ENCODE results near the gene MTERF2. TPM values are rescaled to one million over a fixed set of nuclear protein-coding genes. Genes with fewer than 3 reads are reported as not detected.
"Not testable (repeated sequence)": the region's sequence is repeated elsewhere in the genome, so short reads cannot be mapped to it uniquely, and the experiment has no call there.

Gene MTERF2
- polyA plus RNA-seq, 4 donors: 4.9 to 20.8 (median 13.5) TPM

GRCh38 chr12:107026806-107027635, 40.1 kb upstream of the MTERF2 start:
- Histone ChIP-seq H3K4me1 (ENCODE audit: control insufficient read depth in 3 of 3, insufficient read depth in 2 of 3, low read depth in 1 of 3, low read length in 2 of 3) (peaks cover 0 to 14% (median 9%) of the 10 kb centered on the region in 3 donors), H3K36me3 (ENCODE audit: control insufficient read depth in 3 of 3, insufficient read depth in 2 of 3, low read depth in 1 of 3, low read length in 3 of 3) (no peaks in the 10 kb centered on the region), H3K27ac (ENCODE audit: low read depth in 1 of 3, low read length in 2 of 3) (peak overlapping the region in 1 of 3 donors; percentile 82), H3K4me3 (ENCODE audit: low read depth in 1 of 3, low read length in 3 of 3) (no peak overlapping the region), H3K9me3 (ENCODE audit: control insufficient read depth in 2 of 2, insufficient read depth in 1 of 2, low read depth in 1 of 2, low read length in 1 of 2) (no peaks in the 10 kb centered on the region), H3K27me3 (ENCODE audit: control insufficient read depth in 3 of 3, insufficient read depth in 3 of 3, low read length in 3 of 3) (no peaks in the 10 kb centered on the region)
- FAIRE-seq (peak; percentile 36), DNase-seq (peak; percentile 60 to 86)
- WGBS, 3 donors: 13 to 38% (median 22%) methylated on average over 4 of the region's 4 CpGs

GRCh38 chr12:107026356-107026755, 39.4 kb upstream of the MTERF2 start:
- not testable (repeated sequence) for H3K4me3 ChIP-seq (ENCODE audit: low read depth in 1 of 3, low read length in 3 of 3); H3K27me3 ChIP-seq (ENCODE audit: control insufficient read depth in 3 of 3, insufficient read depth in 3 of 3, low read length in 3 of 3); H3K36me3 ChIP-seq (ENCODE audit: control insufficient read depth in 3 of 3, insufficient read depth in 2 of 3, low read depth in 1 of 3, low read length in 3 of 3); FAIRE-seq; H3K9me3 ChIP-seq (ENCODE audit: control insufficient read depth in 2 of 2, insufficient read depth in 1 of 2, low read depth in 1 of 2, low read length in 1 of 2); DNase-seq
- Histone ChIP-seq H3K4me1 (ENCODE audit: control insufficient read depth in 3 of 3, insufficient read depth in 2 of 3, low read depth in 1 of 3, low read length in 2 of 3) (peaks cover 0 to 14% (median 9%) of the 10 kb centered on the region in 3 donors), H3K27ac (ENCODE audit: low read depth in 1 of 3, low read length in 2 of 3) (peak overlapping the region; percentile 60 to 82 (median 80))

GRCh38 chr12:107025671-107026070, 38.7 kb upstream of the MTERF2 start:
- Histone ChIP-seq H3K27ac (ENCODE audit: low read depth in 1 of 3, low read length in 2 of 3) (peak overlapping the region in 1 of 3 donors; percentile 41), H3K4me3 (ENCODE audit: low read depth in 1 of 3, low read length in 3 of 3) (no peak overlapping the region), H3K4me1 (ENCODE audit: control insufficient read depth in 3 of 3, insufficient read depth in 2 of 3, low read depth in 1 of 3, low read length in 2 of 3) (peaks cover 0 to 14% (median 7%) of the 10 kb centered on the region in 3 donors), H3K9me3 (ENCODE audit: control insufficient read depth in 2 of 2, insufficient read depth in 1 of 2, low read depth in 1 of 2, low read length in 1 of 2) (no peaks in the 10 kb centered on the region), H3K36me3 (ENCODE audit: control insufficient read depth in 3 of 3, insufficient read depth in 2 of 3, low read depth in 1 of 3, low read length in 3 of 3) (peaks cover 0 to 2% (median 0%) of the 10 kb centered on the region in 3 donors), H3K27me3 (ENCODE audit: control insufficient read depth in 3 of 3, insufficient read depth in 3 of 3, low read length in 3 of 3) (no peaks in the 10 kb centered on the region)
- DNase-seq (no peak), FAIRE-seq (no peak)
- WGBS, 3 donors: 32 to 76% (median 63%) methylated on average over 1 of the region's 1 CpG

GRCh38 chr12:107019546-107019945, 32.6 kb upstream of the MTERF2 start:
- Histone ChIP-seq H3K4me3 (ENCODE audit: low read depth in 1 of 3, low read length in 3 of 3) (no peak overlapping the region), H3K27me3 (ENCODE audit: control insufficient read depth in 3 of 3, insufficient read depth in 3 of 3, low read length in 3 of 3) (no peaks in the 10 kb centered on the region), H3K27ac (ENCODE audit: low read depth in 1 of 3, low read length in 2 of 3) (no peak overlapping the region), H3K4me1 (ENCODE audit: control insufficient read depth in 3 of 3, insufficient read depth in 2 of 3, low read depth in 1 of 3, low read length in 2 of 3) (no peaks in the 10 kb centered on the region), H3K9me3 (ENCODE audit: control insufficient read depth in 2 of 2, insufficient read depth in 1 of 2, low read depth in 1 of 2, low read length in 1 of 2) (no peaks in the 10 kb centered on the region), H3K36me3 (ENCODE audit: control insufficient read depth in 3 of 3, insufficient read depth in 2 of 3, low read depth in 1 of 3, low read length in 3 of 3) (peaks cover 0 to 6% (median 6%) of the 10 kb centered on the region in 3 donors)
- no peak for DNase-seq
- FAIRE-seq: no peak
- WGBS, 3 donors: 91 to 98% (median 94%) methylated on average over 2 of the region's 2 CpGs

GRCh38 chr12:107017042-107017441, 30.1 kb upstream of the MTERF2 start:
- FAIRE-seq (no peak), DNase-seq (no peak)
- Histone ChIP-seq H3K27me3 (ENCODE audit: control insufficient read depth in 3 of 3, insufficient read depth in 3 of 3, low read length in 3 of 3) (no peaks in the 10 kb centered on the region), H3K4me3 (ENCODE audit: low read depth in 1 of 3, low read length in 3 of 3) (no peak overlapping the region), H3K9me3 (ENCODE audit: control insufficient read depth in 2 of 2, insufficient read depth in 1 of 2, low read depth in 1 of 2, low read length in 1 of 2) (no peaks in the 10 kb centered on the region), H3K27ac (ENCODE audit: low read depth in 1 of 3, low read length in 2 of 3) (no peak overlapping the region), H3K4me1 (ENCODE audit: control insufficient read depth in 3 of 3, insufficient read depth in 2 of 3, low read depth in 1 of 3, low read length in 2 of 3) (no peaks in the 10 kb centered on the region), H3K36me3 (ENCODE audit: control insufficient read depth in 3 of 3, insufficient read depth in 2 of 3, low read depth in 1 of 3, low read length in 3 of 3) (peaks cover 0 to 6% (median 6%) of the 10 kb centered on the region in 3 donors)
- 88 to 97% (median 97%) methylated on average over 4 of the region's 4 CpGs for WGBS, 3 donors

GRCh38 chr12:107014055-107014454, 27.1 kb upstream of the MTERF2 start:
- Histone ChIP-seq H3K4me1 (ENCODE audit: control insufficient read depth in 3 of 3, insufficient read depth in 2 of 3, low read depth in 1 of 3, low read length in 2 of 3) (no peaks in the 10 kb centered on the region), H3K9me3 (ENCODE audit: control insufficient read depth in 2 of 2, insufficient read depth in 1 of 2, low read depth in 1 of 2, low read length in 1 of 2) (no peaks in the 10 kb centered on the region), H3K27ac (ENCODE audit: low read depth in 1 of 3, low read length in 2 of 3) (no peak overlapping the region), H3K36me3 (ENCODE audit: control insufficient read depth in 3 of 3, insufficient read depth in 2 of 3, low read depth in 1 of 3, low read length in 3 of 3) (peaks cover 0 to 6% (median 4%) of the 10 kb centered on the region in 3 donors), H3K4me3 (ENCODE audit: low read depth in 1 of 3, low read length in 3 of 3) (no peak overlapping the region), H3K27me3 (ENCODE audit: control insufficient read depth in 3 of 3, insufficient read depth in 3 of 3, low read length in 3 of 3) (no peaks in the 10 kb centered on the region)
- peak; percentile 64 to 94 for DNase-seq
- WGBS, 3 donors: 13 to 63% (median 38%) methylated on average over 3 of the region's 3 CpGs
- FAIRE-seq: no peak

GRCh38 chr12:107012736-107013425, 25.9 kb upstream of the MTERF2 start:
- no peaks in the 10 kb centered on the region for H3K27me3 ChIP-seq (ENCODE audit: control insufficient read depth in 3 of 3, insufficient read depth in 3 of 3, low read length in 3 of 3)
- 95 to 100% (median 96%) methylated on average over 1 of the region's 1 CpG for WGBS, 3 donors
- FAIRE-seq: no peak
- H3K36me3 ChIP-seq (ENCODE audit: control insufficient read depth in 3 of 3, insufficient read depth in 2 of 3, low read depth in 1 of 3, low read length in 3 of 3): peaks cover 0 to 6% (median 4%) of the 10 kb centered on the region in 3 donors
- no peak overlapping the region for H3K4me3 ChIP-seq (ENCODE audit: low read depth in 1 of 3, low read length in 3 of 3)
- DNase-seq: no peak
- no peaks in the 10 kb centered on the region for H3K9me3 ChIP-seq (ENCODE audit: control insufficient read depth in 2 of 2, insufficient read depth in 1 of 2, low read depth in 1 of 2, low read length in 1 of 2)
- H3K4me1 ChIP-seq (ENCODE audit: control insufficient read depth in 3 of 3, insufficient read depth in 2 of 3, low read depth in 1 of 3, low read length in 2 of 3): no peaks in the 10 kb centered on the region
- no peak overlapping the region for H3K27ac ChIP-seq (ENCODE audit: low read depth in 1 of 3, low read length in 2 of 3)

GRCh38 chr12:107011519-107011918, 24.6 kb upstream of the MTERF2 start:
- Histone ChIP-seq H3K27ac (ENCODE audit: low read depth in 1 of 3, low read length in 2 of 3) (no peak overlapping the region), H3K4me1 (ENCODE audit: control insufficient read depth in 3 of 3, insufficient read depth in 2 of 3, low read depth in 1 of 3, low read length in 2 of 3) (no peaks in the 10 kb centered on the region), H3K4me3 (ENCODE audit: low read depth in 1 of 3, low read length in 3 of 3) (no peak overlapping the region), H3K36me3 (ENCODE audit: control insufficient read depth in 3 of 3, insufficient read depth in 2 of 3, low read depth in 1 of 3, low read length in 3 of 3) (peaks cover 0 to 2% (median 0%) of the 10 kb centered on the region in 3 donors), H3K9me3 (ENCODE audit: control insufficient read depth in 2 of 2, insufficient read depth in 1 of 2, low read depth in 1 of 2, low read length in 1 of 2) (no peaks in the 10 kb centered on the region), H3K27me3 (ENCODE audit: control insufficient read depth in 3 of 3, insufficient read depth in 3 of 3, low read length in 3 of 3) (no peaks in the 10 kb centered on the region)
- WGBS, 3 donors: 92 to 97% (median 96%) methylated on average over 2 of the region's 2 CpGs
- DNase-seq (no peak), FAIRE-seq (no peak)
